Suprapubic skin (tissue), 4 donors: Measurements from ENCODE around the gene LTO1. TPM values are rescaled to one million over a fixed set of nuclear protein-coding genes. Genes with fewer than 3 reads are reported as not detected.

ENCODE experiments used
- DNase-seq, 2 donors: peaks; one replicate each; pipeline ENCODE4 v3.0.0-alpha.2; 2019; ENCODE audit warnings: low spot score in 2 of 2
- H3K27ac ChIP-seq: fragments of 200-600 bp; sonication (generic); one replicate; pipeline ENCODE4 v1.5.1; 2019
- H3K27me3 ChIP-seq: fragments of 200-600 bp; sonication (generic); one replicate; pipeline ENCODE4 v1.5.1; 2019
- H3K36me3 ChIP-seq: fragments of 200-600 bp; sonication (generic); one replicate; pipeline ENCODE4 v1.5.1; 2019
- H3K4me1 ChIP-seq: fragments of 200-600 bp; sonication (generic); one replicate; pipeline ENCODE4 v1.5.1; 2019
- H3K4me3 ChIP-seq: fragments of 200-600 bp; sonication (generic); one replicate; pipeline ENCODE4 v1.5.1; 2019; ENCODE audit warnings: mild to moderate bottlenecking
- H3K9me3 ChIP-seq: fragments of 200-600 bp; sonication (generic); one replicate; pipeline ENCODE4 v1.5.1; 2019
- CTCF ChIP-seq, 2 donors: fragments of 200-600 bp in 1 of 2; fragments of 450-650 bp in 1 of 2; sonication (generic) in 1 of 2; IDR thresholded peaks; one replicate each; pipeline ENCODE4 v1.5.1; 2016 to 2019; ENCODE audit warnings: antibody characterized with exemption in 2 of 2, mild to moderate bottlenecking in 1 of 2, moderate library complexity in 1 of 2
- EP300 ChIP-seq: sonication (generic); formaldehyde crosslinking; IDR thresholded peaks from one replicate; pipeline ENCODE4 v1.6.1; 2017; ENCODE audit warnings: antibody characterized with exemption
- POLR2A ChIP-seq, 2 donors: fragments of 450-650 bp; IDR thresholded peaks; one replicate each; pipeline ENCODE4 v1.6.1; 2017; ENCODE audit warnings: antibody characterized with exemption in 2 of 2, mild to moderate bottlenecking in 2 of 2, moderate library complexity in 2 of 2
- POLR2AphosphoS5 ChIP-seq, 3 donors: sonication (generic); formaldehyde crosslinking; IDR thresholded peaks; one replicate each; pipeline ENCODE4 v1.6.1; 2017; ENCODE audit warnings: antibody characterized with exemption in 3 of 3
- WGBS: methylation state at CpG from one replicate; pipeline ENCODE4 v1.1.5; 2018; 5-methylcytosine and 5-hydroxymethylcytosine counted together
- total RNA-seq, 4 donors: library from RNA; depleted of rRNA; stranded (reverse); fragments of >200 nt; gene quantifications; one replicate each; pipeline ENCODE4 v1.1.0, GENCODE V29; 2016

The LTO1 gene
- total RNA-seq, 4 donors from 2014 or later = 20.6 to 41.4 (median 22.7) TPM

DNA sequence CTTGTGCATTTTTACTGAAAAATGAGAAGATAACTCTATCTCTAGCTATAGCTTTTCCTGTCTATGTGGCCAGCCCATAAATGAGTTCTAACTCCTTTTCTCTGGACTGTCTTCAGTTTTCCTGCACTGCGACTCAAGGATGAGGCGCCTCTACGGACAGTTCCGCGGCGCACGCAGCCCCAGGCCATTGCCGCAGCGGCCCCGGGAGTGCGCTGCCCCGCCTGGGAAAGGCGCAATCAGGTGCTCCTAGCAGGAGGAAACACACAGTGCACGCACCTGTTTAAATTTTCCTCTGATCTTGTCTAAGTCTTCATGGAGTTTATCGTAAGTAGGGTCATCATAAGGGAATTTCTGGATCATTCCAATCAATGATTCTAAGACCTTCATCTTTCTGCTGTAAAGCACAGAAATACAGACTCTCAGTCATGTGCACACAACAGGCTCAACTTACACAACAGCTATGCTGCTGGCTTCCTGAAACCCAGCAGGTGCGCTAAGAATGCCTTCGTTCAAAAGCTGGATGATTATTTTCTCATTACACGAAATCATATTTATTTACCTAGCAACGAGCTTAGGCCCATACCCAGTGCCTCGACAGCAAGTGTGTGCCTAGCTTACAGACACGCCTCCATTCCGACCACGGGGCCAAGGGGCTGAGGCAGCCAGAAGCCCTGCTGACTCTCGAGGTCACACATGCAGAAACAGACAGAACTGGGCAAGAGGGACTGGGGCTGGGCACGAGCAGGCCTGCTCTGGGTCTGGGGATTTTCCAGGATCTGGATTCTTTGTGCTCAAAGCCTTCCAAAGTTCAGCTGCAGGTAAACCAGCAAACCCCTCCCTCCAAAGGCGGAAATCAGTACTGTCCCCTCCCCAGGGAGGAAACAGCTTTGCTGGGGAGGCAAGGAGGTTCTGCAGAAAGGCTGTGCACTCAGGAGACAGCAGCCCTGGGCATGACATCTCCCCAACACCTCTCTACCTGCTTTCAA, 7.2 kb downstream of the LTO1 start:
- Histone ChIP-seq H3K9me3 (no peaks in the 10 kb centered on the region), H3K27ac (no peak overlapping the region), H3K4me3 (no peak overlapping the region), H3K4me1 (peaks cover 21% of the 10 kb centered on the region), H3K36me3 (peaks cover 61% of the 10 kb centered on the region), H3K27me3 (no peaks in the 10 kb centered on the region)
- TF ChIP-seq POLR2A (IDR thresholded peaks at IDR 0.05) (no peak), EP300 (no peak), POLR2AphosphoS5 (IDR thresholded peaks at IDR 0.05) (no peak), CTCF (IDR thresholded peaks at IDR 0.05) (no peak)
- 70% methylated on average over 23 of the region's 26 CpGs for WGBS
- peak in 1 of 2 donors; percentile 38 for DNase-seq

- peaks cover 53% of the 10 kb centered on the region for H3K36me3 ChIP-seq
- no peak for DNase-seq
- 58% methylated on average over 25 of the region's 33 CpGs for WGBS
- peaks cover 20% of the 10 kb centered on the region for H3K4me1 ChIP-seq
- TF ChIP-seq CTCF (IDR thresholded peaks at IDR 0.05) (no peak), POLR2A (IDR thresholded peaks at IDR 0.05) (no peak), EP300 (no peak), POLR2AphosphoS5 (IDR thresholded peaks at IDR 0.05) (no peak)
- H3K27me3 ChIP-seq = no peaks in the 10 kb centered on the region
- no peak overlapping the region for H3K4me3 ChIP-seq
- no peak overlapping the region for H3K27ac ChIP-seq
- H3K9me3 ChIP-seq = no peaks in the 10 kb centered on the region
These were observed 8.2 kb downstream of the LTO1 start for GRCh38 chr11:69666752-69667536.

DNA sequence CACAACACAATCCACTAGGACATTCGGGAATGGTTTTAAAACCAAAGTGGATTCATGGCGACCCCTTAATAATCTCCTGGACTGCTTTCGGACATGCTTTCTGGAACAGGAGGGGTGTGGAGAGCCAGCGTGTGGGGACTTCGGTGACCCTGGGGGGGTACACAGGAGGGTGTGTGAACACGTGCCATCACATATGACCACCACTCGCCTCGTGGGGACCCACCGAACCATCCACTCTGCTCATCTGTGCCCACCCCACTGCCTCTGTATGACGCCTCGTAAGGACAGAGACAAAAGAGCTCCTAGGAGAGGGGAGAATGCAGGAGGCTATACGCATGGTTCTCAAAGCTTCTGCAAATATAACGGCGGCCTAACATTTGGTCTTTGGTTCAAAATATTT, 8.9 kb downstream of the LTO1 start:
- H3K27ac ChIP-seq = no peak overlapping the region
- WGBS = 91% methylated on average over 14 of the region's 14 CpGs

DNA sequence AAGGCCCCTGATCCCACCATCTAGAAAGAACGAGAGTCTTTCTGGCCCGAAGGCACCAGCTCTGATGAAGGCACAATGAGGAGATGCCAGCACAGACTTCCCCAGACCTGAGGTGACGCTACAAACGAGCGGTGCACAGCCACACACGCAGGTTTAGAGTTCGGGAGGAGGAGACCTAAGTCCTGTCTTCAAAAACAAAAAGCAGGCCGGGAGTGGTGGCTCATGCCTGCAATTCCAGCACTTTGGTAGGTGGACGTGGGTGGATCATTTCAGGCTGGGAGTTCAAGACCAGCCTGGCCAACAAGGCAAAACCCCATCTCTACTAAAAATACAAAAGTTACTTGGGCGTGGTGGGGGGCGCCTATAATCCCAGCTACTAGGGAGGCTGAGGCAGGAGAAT, 9.5 kb downstream of the LTO1 start:
- peaks cover 20% of the 10 kb centered on the region for H3K4me1 ChIP-seq
- no peak for DNase-seq
- 93% methylated on average over 11 of the region's 11 CpGs for WGBS
- H3K36me3 ChIP-seq = peaks cover 41% of the 10 kb centered on the region
- no peak overlapping the region for H3K4me3 ChIP-seq
- no peak for TF ChIP-seq POLR2A (IDR thresholded peaks at IDR 0.05)
- no peak for TF ChIP-seq POLR2AphosphoS5 (IDR thresholded peaks at IDR 0.05)
- no peak for TF ChIP-seq EP300
- no peak for TF ChIP-seq CTCF (IDR thresholded peaks at IDR 0.05)
- H3K27me3 ChIP-seq = no peaks in the 10 kb centered on the region
- H3K9me3 ChIP-seq = no peaks in the 10 kb centered on the region
- H3K27ac ChIP-seq = no peak overlapping the region

More for the DNA sequence above, 8.9 kb downstream of the LTO1 start:
- Histone ChIP-seq H3K36me3 (peaks cover 46% of the 10 kb centered on the region), H3K9me3 (no peaks in the 10 kb centered on the region), H3K27me3 (no peaks in the 10 kb centered on the region), H3K4me3 (no peak overlapping the region), H3K4me1 (peaks cover 20% of the 10 kb centered on the region)
- no peak for TF ChIP-seq POLR2A (IDR thresholded peaks at IDR 0.05)
- no peak for TF ChIP-seq EP300
- no peak for TF ChIP-seq CTCF (IDR thresholded peaks at IDR 0.05)
- no peak for TF ChIP-seq POLR2AphosphoS5 (IDR thresholded peaks at IDR 0.05)
- peak in 1 of 2 donors; percentile 58 for DNase-seq

- H3K4me3 ChIP-seq = no peak overlapping the region
- 89% methylated on average over 8 of the region's 8 CpGs for WGBS
- peak; percentile 32 to 69 for DNase-seq
- no peak overlapping the region for H3K27ac ChIP-seq
- H3K9me3 ChIP-seq = no peaks in the 10 kb centered on the region
- peaks cover 41% of the 10 kb centered on the region for H3K36me3 ChIP-seq
- TF ChIP-seq POLR2A (IDR thresholded peaks at IDR 0.05) (no peak), POLR2AphosphoS5 (IDR thresholded peaks at IDR 0.05) (no peak), EP300 (no peak), CTCF (IDR thresholded peaks at IDR 0.05) (no peak)
- H3K27me3 ChIP-seq = no peaks in the 10 kb centered on the region
- peaks cover 13% of the 10 kb centered on the region for H3K4me1 ChIP-seq
These were observed 10.3 kb downstream of the LTO1 start for GRCh38 chr11:69664901-69665300.
